Measurements from ENCODE around the gene PPP2R2C. TPM values are rescaled to one million over a fixed set of nuclear protein-coding genes. Genes with fewer than 3 reads are reported as not detected.

Gene PPP2R2C
- total and polyA plus RNA-seq, 10 of the 15 experiments (the other 5 are each of a cell fraction or from before 2014, with no cell fraction given): 0.13 to 0.15 TPM; not detected in 8

GRCh38 chr4:6389142-6389825 lies 83.1 kb downstream of the PPP2R2C start (continued):
- no peak for TF ChIP-seq REST (IDR thresholded peaks at IDR 0.05; ENCODE audit: low read depth, low read length)
- no peak for TF ChIP-seq ESRRA (IDR thresholded peaks at IDR 0.05; ENCODE audit: low read length)
- no peak for TF ChIP-seq TCF12 (IDR thresholded peaks at IDR 0.05; ENCODE audit: low read depth, low read length)
- TF ChIP-seq CBX3 (IDR thresholded peaks at IDR 0.05; ENCODE audit: borderline replicate concordance, low read depth): no peak
- TF ChIP-seq HDGF (IDR thresholded peaks at IDR 0.05): no peak
- TF ChIP-seq ZBTB11 (CRISPR knock-in tag; IDR thresholded peaks at IDR 0.05): no peak
- no peak for TF ChIP-seq RBBP5 (conservative IDR thresholded peaks at IDR 0.05)
- TF ChIP-seq KDM1A (IDR thresholded peaks at IDR 0.05; ENCODE audit: borderline replicate concordance): no peak

Data from GM12878 (cell line).